MM.1S (cell line): Measurements from ENCODE around the gene B3GALT2.

Source experiments
- DNase-seq: peaks from one replicate; pipeline ENCODE4 v3.0.0-alpha.2; 2015
- H2AFZ ChIP-seq: fragments of 300-600 bp; sonication (generic); 2 replicates; pipeline ENCODE4 v1.6.0; 2016; ENCODE audit warnings: antibody characterized with exemption, low read length
- H3F3A ChIP-seq: fragments of 300-600 bp; sonication (generic); 2 replicates; pipeline ENCODE4 v1.6.1; 2016; ENCODE audit warnings: mild to moderate bottlenecking, antibody characterized with exemption, low read length, moderate library complexity, mixed read lengths; ENCODE audit not compliant: insufficient read depth
- H3K27ac ChIP-seq: fragments of 300-600 bp; sonication (generic); 2 replicates; pipeline ENCODE4 v1.5.1; 2016; ENCODE audit warnings: mild to moderate bottlenecking, low read length
- H3K27me3 ChIP-seq: fragments of 300-600 bp; sonication (generic); replicated peaks from 2 replicates; pipeline ENCODE4 v1.6.0; 2016; ENCODE audit warnings: low read length; ENCODE audit not compliant: insufficient read depth
- H3K36me3 ChIP-seq: fragments of 300-600 bp; sonication (generic); replicated peaks from 2 replicates; pipeline ENCODE4 v1.6.1; 2016; ENCODE audit warnings: mild to moderate bottlenecking, low read length, mixed read lengths; ENCODE audit not compliant: insufficient read depth
- H3K4me1 ChIP-seq: fragments of 300-600 bp; sonication (generic); 2 replicates; pipeline ENCODE4 v1.6.1; 2016; ENCODE audit warnings: low read length, mixed read lengths
- H3K4me2 ChIP-seq: fragments of 300-600 bp; sonication (generic); 2 replicates; pipeline ENCODE4 v1.6.0; 2016; ENCODE audit warnings: low read depth, low read length
- H3K4me3 ChIP-seq: fragments of 300-600 bp; sonication (generic); 2 replicates; pipeline ENCODE4 v1.5.1; 2016; ENCODE audit warnings: low read length, mixed read lengths
- H3K79me2 ChIP-seq: fragments of 300-600 bp; sonication (generic); 2 replicates; pipeline ENCODE4 v1.6.1; 2016; ENCODE audit warnings: mixed run types, low read length, mixed read lengths
- H3K9ac ChIP-seq: fragments of 300-600 bp; sonication (generic); 2 replicates; pipeline ENCODE4 v1.6.1; 2016; ENCODE audit warnings: low read length, mixed read lengths
- H3K9me2 ChIP-seq: fragments of 300-600 bp; sonication (generic); replicated peaks from 2 replicates; pipeline ENCODE4 v1.6.1; 2016; ENCODE audit warnings: mild to moderate bottlenecking, low read length, mixed read lengths; ENCODE audit not compliant: insufficient read depth
- H3K9me3 ChIP-seq: fragments of 300-600 bp; sonication (generic); replicated peaks from 2 replicates; pipeline ENCODE4 v1.6.1; 2016; ENCODE audit warnings: mild to moderate bottlenecking, low read length, mixed read lengths; ENCODE audit not compliant: insufficient read depth
- H4K20me1 ChIP-seq: fragments of 300-600 bp; sonication (generic); 2 replicates; pipeline ENCODE4 v1.6.1; 2016; ENCODE audit warnings: mild to moderate bottlenecking, low read length, moderate library complexity, mixed read lengths; ENCODE audit not compliant: insufficient read depth
- CTCF ChIP-seq: fragments of 300-600 bp; sonication (generic); IDR thresholded peaks from 2 replicates; pipeline ENCODE4 v1.5.1; 2016; ENCODE audit warnings: antibody characterized with exemption, low read length, mixed read lengths
- EZH2 ChIP-seq: fragments of 300-600 bp; sonication (generic); optimal IDR thresholded peaks from 2 replicates; pipeline ENCODE3; 2017; ENCODE audit warnings: low read depth, mild to moderate bottlenecking, antibody characterized with exemption, low read length, mixed read lengths
- EZH2phosphoT487 ChIP-seq: fragments of 300-600 bp; sonication (generic); IDR thresholded peaks from 2 replicates; pipeline ENCODE4 v1.6.1; 2018; ENCODE audit warnings: antibody characterized with exemption, low read length

B3GALT2 gene

DNA sequence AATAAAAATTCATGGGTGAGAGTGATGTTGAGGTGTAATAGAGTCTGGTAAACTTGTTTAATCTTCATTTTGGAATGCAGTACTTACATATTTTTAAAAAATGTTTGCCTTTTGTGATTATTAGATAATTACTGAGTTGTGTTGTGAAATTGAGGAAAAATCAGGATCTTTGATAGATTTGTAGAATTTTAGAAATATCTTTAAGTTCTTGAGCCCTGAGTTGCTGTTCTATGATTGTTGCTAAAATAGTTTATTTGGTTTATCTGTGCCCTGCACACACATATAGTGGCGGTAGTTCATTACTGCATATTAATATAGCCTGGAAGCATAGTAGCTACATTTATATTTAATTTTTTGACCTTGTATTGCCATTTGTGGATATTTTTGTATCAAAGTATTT, 1.6 kb downstream of the B3GALT2 start:
- Histone ChIP-seq H3K9ac (no peak overlapping the region), H3K27me3 (no peaks in the 10 kb centered on the region), H3K9me2 (no peaks in the 10 kb centered on the region), H3K4me1 (peaks cover 4% of the 10 kb centered on the region; the same call in 1 of the 2 replicates), H3K4me3 (no peak overlapping the region), H3K9me3 (no peaks in the 10 kb centered on the region), H4K20me1 (peaks cover 9% of the 10 kb centered on the region; the same call in 1 of the 2 replicates), H2AFZ (no peak overlapping the region), H3K36me3 (no peaks in the 10 kb centered on the region), H3K4me2 (no peak overlapping the region), H3F3A (0 out of 2 replicates have a peak, but pooled peaks cover 3% of the 10 kb centered on the region), H3K79me2 (peaks cover 74% of the 10 kb centered on the region), H3K27ac (no peak overlapping the region)
- DNase-seq: no peak
- TF ChIP-seq EZH2 (no peak), EZH2phosphoT487 (no peak), CTCF (no peak)

- Histone ChIP-seq H3K9me2 (no peaks in the 10 kb centered on the region), H3K9ac (no peak overlapping the region), H3K27me3 (no peaks in the 10 kb centered on the region), H3K4me2 (no peak overlapping the region), H3F3A (0 out of 2 replicates have a peak, but pooled peaks cover 3% of the 10 kb centered on the region), H3K27ac (no peak overlapping the region), H3K4me1 (no peaks in the 10 kb centered on the region), H3K9me3 (no peaks in the 10 kb centered on the region), H3K4me3 (no peak overlapping the region), H3K79me2 (peaks cover 58% of the 10 kb centered on the region), H2AFZ (no peak overlapping the region), H3K36me3 (no peaks in the 10 kb centered on the region), H4K20me1 (peaks cover 9% of the 10 kb centered on the region; the same call in 1 of the 2 replicates)
- peak; percentile 68 for DNase-seq
- TF ChIP-seq CTCF (peak; percentile 87), EZH2 (no peak)
These were observed 3.3 kb downstream of the B3GALT2 start for GRCh38 chr1:193183019-193183627.

DNA sequence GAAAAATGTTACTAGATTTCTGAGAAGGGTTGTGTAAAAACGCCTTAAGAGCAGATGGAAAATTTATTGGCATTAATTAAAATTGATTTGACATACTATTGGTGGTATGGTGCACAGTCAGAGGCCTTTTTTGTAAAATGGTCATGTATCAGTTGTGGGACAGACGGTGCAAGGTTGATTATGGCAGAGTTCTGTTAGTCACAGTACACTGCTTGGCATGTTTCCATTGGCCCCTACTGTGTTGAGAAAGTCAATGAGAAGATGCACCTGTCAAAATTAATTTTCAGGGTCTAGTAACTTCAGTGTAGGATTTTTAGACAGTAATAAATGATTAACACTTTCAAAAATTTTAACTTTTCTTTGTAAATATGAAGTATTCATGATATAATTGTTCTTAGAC, 4.4 kb downstream of the B3GALT2 start:
- Histone ChIP-seq H3K4me3 (no peak overlapping the region), H3F3A (0 out of 2 replicates have a peak, but pooled peaks cover 3% of the 10 kb centered on the region), H3K4me2 (no peak overlapping the region), H3K27me3 (no peaks in the 10 kb centered on the region), H2AFZ (no peak overlapping the region), H3K9me3 (no peaks in the 10 kb centered on the region), H4K20me1 (peaks cover 9% of the 10 kb centered on the region; the same call in 1 of the 2 replicates), H3K9ac (no peak overlapping the region), H3K27ac (no peak overlapping the region), H3K9me2 (no peaks in the 10 kb centered on the region), H3K4me1 (no peaks in the 10 kb centered on the region), H3K79me2 (peaks cover 49% of the 10 kb centered on the region), H3K36me3 (no peaks in the 10 kb centered on the region)
- DNase-seq: no peak
- no peak for TF ChIP-seq EZH2
- no peak for TF ChIP-seq EZH2phosphoT487
- no peak for TF ChIP-seq CTCF
